Tibial nerve (tissue), 4 donors: ENCODE results near the gene VEGFA. TPM values are rescaled to one million over a fixed set of nuclear protein-coding genes. Genes with fewer than 3 reads are reported as not detected.
A peak's percentile ranks its signal among the peaks of the same experiment; 100 is the strongest.

ENCODE experiments used
- DNase-seq, 2 donors: peaks; one replicate each; pipeline ENCODE4 v3.0.0-alpha.2; 2019; ENCODE audit warnings: low spot score in 2 of 2
- H3K27ac ChIP-seq, 4 donors: fragments of 200-600 bp; sonication (generic) in 3 of 4; one replicate each; pipeline ENCODE4 v1.5.1; 2017 to 2019; ENCODE audit warnings: mild to moderate bottlenecking in 1 of 4
- H3K27me3 ChIP-seq, 2 donors: fragments of 200-600 bp; sonication (generic) in 1 of 2; one replicate each; pipeline versions ENCODE4 v1.5.1 to v1.6.0; 2017 to 2019
- H3K36me3 ChIP-seq, 3 donors: fragments of 200-600 bp; sonication (generic); one replicate each; pipeline ENCODE4 v1.5.1; 2018 to 2019
- H3K4me1 ChIP-seq, 4 donors: fragments of 200-600 bp; sonication (generic) in 3 of 4; one replicate each; pipeline ENCODE4 v1.5.1; 2017 to 2019
- H3K4me3 ChIP-seq, 4 donors: fragments of 200-600 bp; sonication (generic) in 3 of 4; one replicate each; pipeline ENCODE4 v1.5.1; 2017 to 2019; ENCODE audit warnings: mild to moderate bottlenecking in 1 of 4, moderate library complexity in 1 of 4
- H3K9me3 ChIP-seq, 4 donors: fragments of 200-600 bp; sonication (generic) in 3 of 4; one replicate each; pipeline ENCODE4 v1.5.1; 2017 to 2019
- CTCF ChIP-seq, 5 experiments: fragments of 200-600 bp in 3 of 5; fragments of 450-650 bp in 2 of 5; sonication (generic) in 3 of 5; IDR thresholded peaks; one replicate each; pipeline ENCODE4 v1.5.1; 2016 to 2019; ENCODE audit warnings: antibody characterized with exemption in 5 of 5, mild to moderate bottlenecking in 3 of 5, moderate library complexity in 2 of 5
- EP300 ChIP-seq, 2 donors: sonication (generic); formaldehyde crosslinking; IDR thresholded peaks; one replicate each; pipeline ENCODE4 v1.6.1; 2017; ENCODE audit warnings: antibody characterized with exemption in 2 of 2, mild to moderate bottlenecking in 1 of 2
- POLR2A ChIP-seq, 2 donors: fragments of 450-650 bp; IDR thresholded peaks; one replicate each; pipeline ENCODE4 v1.6.1; 2017; ENCODE audit warnings: antibody characterized with exemption in 2 of 2, mild to moderate bottlenecking in 2 of 2, moderate library complexity in 2 of 2
- WGBS, 2 donors: methylation state at CpG; one replicate each; pipeline ENCODE4 v1.1.5; 2018; 5-methylcytosine and 5-hydroxymethylcytosine counted together
- total RNA-seq, 4 donors: library from RNA; depleted of rRNA; stranded (reverse); fragments of >200 nt; gene quantifications; one replicate each; pipeline ENCODE4 v1.1.0, GENCODE V29; 2016

Gene VEGFA
- total RNA-seq, 4 donors from 2014 or later, result 175 to 220 (median 177) TPM

DNA sequence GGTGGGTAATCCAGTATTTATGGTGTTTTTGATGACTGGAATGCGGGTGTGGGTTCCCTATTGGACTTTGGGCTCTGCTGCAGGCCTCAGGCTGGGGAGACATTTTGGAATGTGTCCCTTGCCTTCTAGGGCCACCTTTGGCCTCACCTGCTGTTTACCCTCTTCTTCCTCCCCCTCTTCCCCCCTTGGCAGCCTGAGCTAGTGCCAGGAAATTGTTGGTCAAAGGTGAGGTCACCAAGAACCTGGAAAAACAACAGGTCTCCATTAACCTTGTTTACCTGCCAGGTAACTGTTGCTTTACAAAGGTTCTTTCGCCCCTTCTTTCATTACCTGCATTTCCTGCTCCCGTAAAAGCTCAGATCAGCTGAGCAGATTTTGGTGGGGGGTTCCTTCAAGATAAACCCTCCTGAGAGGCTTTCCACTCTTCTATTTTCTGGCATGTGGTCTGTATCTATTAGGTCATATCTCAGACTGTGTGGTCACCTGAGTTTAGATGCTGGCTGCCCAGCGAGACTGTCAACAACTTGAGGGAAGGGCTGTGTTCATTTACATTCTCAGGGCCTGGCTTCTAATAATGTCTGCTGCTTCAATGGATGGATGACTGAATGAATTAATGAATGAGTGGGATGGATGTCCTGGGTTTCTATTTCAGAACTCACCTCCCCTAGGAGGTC lies 34.7 kb downstream of the VEGFA start:
- no peaks in the 10 kb centered on the region for H3K9me3 ChIP-seq
- H3K36me3 ChIP-seq, result no peaks in the 10 kb centered on the region
- H3K27me3 ChIP-seq, result no peaks in the 10 kb centered on the region
- peaks cover 0 to 11% (median 0%) of the 10 kb centered on the region in 4 donors for H3K4me1 ChIP-seq
- no peak overlapping the region for H3K27ac ChIP-seq
- DNase-seq, result no peak
- WGBS, 2 donors, result 93 to 95% methylated on average over 4 of the region's 4 CpGs
- TF ChIP-seq POLR2A (IDR thresholded peaks at IDR 0.05), result no peak
- TF ChIP-seq CTCF (IDR thresholded peaks at IDR 0.05), result no peak
- TF ChIP-seq EP300 (IDR thresholded peaks at IDR 0.05), result no peak
- no peak overlapping the region for H3K4me3 ChIP-seq

GRCh38 chr6:43805699-43806042 lies 35.7 kb downstream of the VEGFA start:
- DNase-seq, result no peak
- no peak overlapping the region for H3K27ac ChIP-seq
- H3K27me3 ChIP-seq, result no peaks in the 10 kb centered on the region
- H3K4me1 ChIP-seq, result peaks cover 0 to 11% (median 0%) of the 10 kb centered on the region in 4 donors
- no peaks in the 10 kb centered on the region for H3K9me3 ChIP-seq
- TF ChIP-seq CTCF (IDR thresholded peaks at IDR 0.05) (no peak), POLR2A (IDR thresholded peaks at IDR 0.05) (no peak), EP300 (IDR thresholded peaks at IDR 0.05) (no peak)
- WGBS, 2 donors, result 86 to 90% methylated on average over 5 of the region's 5 CpGs
- H3K4me3 ChIP-seq, result no peak overlapping the region
- H3K36me3 ChIP-seq, result no peaks in the 10 kb centered on the region

DNA sequence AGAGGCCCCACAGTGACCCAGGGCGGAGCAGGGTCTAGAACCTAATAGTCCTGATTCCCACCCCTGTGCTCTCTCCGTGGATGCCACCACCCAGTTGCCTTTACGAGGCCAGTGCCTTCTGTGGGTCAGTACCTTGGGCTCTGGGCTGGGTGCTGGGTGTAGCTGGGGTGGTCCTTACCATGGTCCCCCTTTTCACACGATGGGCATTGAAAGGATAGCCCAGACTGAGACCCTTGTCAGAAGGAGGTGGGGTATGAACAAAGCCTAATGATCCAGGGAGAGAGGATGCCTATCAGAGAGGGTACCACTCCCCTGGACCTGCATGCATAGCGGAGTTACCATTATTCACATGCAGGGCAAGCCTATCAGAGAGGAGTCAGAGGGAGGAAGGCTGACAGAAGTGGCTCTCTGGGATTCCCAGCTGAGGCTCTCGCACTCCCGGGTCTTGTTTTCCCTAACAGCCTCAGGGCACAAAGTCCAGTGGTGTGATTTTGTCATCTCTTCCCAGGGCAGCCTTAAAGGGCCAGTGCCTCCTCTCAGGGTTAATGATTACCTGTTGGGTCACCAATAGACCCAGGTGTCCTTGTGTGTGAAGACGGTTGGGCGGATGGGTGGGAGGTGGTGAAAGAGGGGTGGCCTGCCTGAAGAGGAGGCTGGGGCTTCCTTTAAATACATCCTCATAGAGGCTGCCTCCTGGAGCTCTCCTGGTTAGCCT lies 36.2 kb downstream of the VEGFA start:
- Histone ChIP-seq H3K36me3 (no peaks in the 10 kb centered on the region), H3K4me1 (peaks cover 0 to 11% (median 0%) of the 10 kb centered on the region in 4 donors), H3K27ac (peak overlapping the region in 1 of 4 donors; percentile 45), H3K4me3 (no peak overlapping the region), H3K27me3 (no peaks in the 10 kb centered on the region), H3K9me3 (no peaks in the 10 kb centered on the region)
- no peak for TF ChIP-seq POLR2A (IDR thresholded peaks at IDR 0.05)
- 70 to 84% methylated on average over 8 to 9 of the region's 9 CpGs for WGBS, 2 donors
- no peak for DNase-seq

DNA sequence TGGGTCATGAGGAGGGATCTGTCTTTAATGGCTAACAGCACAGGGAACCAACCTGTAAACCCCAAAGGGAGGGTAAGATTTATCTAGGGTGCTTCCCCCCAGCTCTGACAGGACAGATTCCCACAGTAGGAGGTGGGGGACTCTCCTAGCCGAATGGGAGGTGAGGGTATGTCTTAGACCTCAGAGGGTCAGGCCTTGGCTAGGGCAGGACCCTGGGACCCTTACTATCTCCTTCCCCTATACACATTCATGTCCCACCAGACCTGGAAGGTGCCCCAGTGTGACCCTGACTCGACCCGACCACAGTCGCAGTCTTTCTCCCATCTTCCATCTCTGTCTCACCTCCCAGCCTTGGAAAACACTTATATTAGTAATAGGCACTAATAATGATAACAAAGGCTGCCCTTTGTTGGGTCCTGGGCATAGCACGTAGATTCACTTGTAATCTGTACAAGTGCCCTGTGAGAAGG lies 36.8 kb downstream of the VEGFA start:
- peaks cover 0 to 10% (median 0%) of the 10 kb centered on the region in 4 donors for H3K4me1 ChIP-seq
- WGBS, 2 donors, result 81 to 95% methylated on average over 5 of the region's 5 CpGs

More for the DNA sequence above, 36.8 kb downstream of the VEGFA start:
- DNase-seq, result no peak
- H3K36me3 ChIP-seq, result no peaks in the 10 kb centered on the region
- TF ChIP-seq CTCF (IDR thresholded peaks at IDR 0.05) (no peak), EP300 (IDR thresholded peaks at IDR 0.05) (no peak), POLR2A (IDR thresholded peaks at IDR 0.05) (no peak)
- H3K27ac ChIP-seq, result peak overlapping the region in 1 of 4 donors; percentile 45
- no peak overlapping the region for H3K4me3 ChIP-seq
- no peaks in the 10 kb centered on the region for H3K9me3 ChIP-seq
- no peaks in the 10 kb centered on the region for H3K27me3 ChIP-seq
